Effector memory CD4-positive, alpha-beta T cell (primary cell): ENCODE data around the gene NGRN.

ENCODE experiments used
- DNase-seq, 3 donors: peaks; one replicate each; pipeline ENCODE4 v3.0.0-alpha.2; 2020
- H3K27ac ChIP-seq: 2 replicates; pipeline ENCODE4 v1.7.0; 2013; ENCODE audit warnings: mild to moderate bottlenecking, low read length, moderate library complexity; ENCODE audit not compliant: insufficient read depth, poor library complexity, severe bottlenecking
- H3K27me3 ChIP-seq: replicated peaks from 2 replicates; pipeline ENCODE4 v1.7.0; 2013; ENCODE audit warnings: mild to moderate bottlenecking, low read length; ENCODE audit not compliant: insufficient read depth, control insufficient read depth, poor library complexity, severe bottlenecking
- H3K36me3 ChIP-seq: 2 replicates; pipeline ENCODE4 v1.7.0; 2013; ENCODE audit warnings: mild to moderate bottlenecking, low read length, moderate library complexity; ENCODE audit not compliant: control insufficient read depth, insufficient read depth
- H3K4me1 ChIP-seq: 2 replicates; pipeline ENCODE4 v1.7.0; 2013; ENCODE audit warnings: low read length, mild to moderate bottlenecking; ENCODE audit not compliant: control insufficient read depth, insufficient read depth, poor library complexity, severe bottlenecking
- H3K4me3 ChIP-seq: 2 replicates; pipeline ENCODE4 v1.7.0; 2013; ENCODE audit warnings: low read length, low read depth, mild to moderate bottlenecking; ENCODE audit not compliant: insufficient read depth, poor library complexity, severe bottlenecking
- H3K9me3 ChIP-seq: 2 replicates; pipeline ENCODE4 v1.7.0; 2013; ENCODE audit warnings: mild to moderate bottlenecking, low read length, moderate library complexity; ENCODE audit not compliant: control insufficient read depth
- total RNA-seq, 3 donors: gene quantifications; one replicate each; lab custom pipeline; 2026; lab: John Stamatoyannopoulos, UW

NGRN gene
- 17.1 to 25.6 (median 19.0) reads per million in 3 donors for total RNA-seq

GRCh38 chr15:90265271-90266060 is at the start of gene NGRN:
Gene NGRN (plus strand): TSS chr15:90265672. CDS start chr15:90265713, 41 bp downstream.
- Histone ChIP-seq H3K4me3 (peak within 1 kb of the TSS; percentile 71), H3K4me1 (peaks cover 39% of the 10 kb centered on the region), H3K27ac (peak within 1 kb of the TSS; percentile 96), H3K9me3 (no peaks in the 10 kb centered on the region), H3K36me3 (peaks cover 10% of the 10 kb centered on the region), H3K27me3 (no peaks in the 10 kb centered on the region)
- peak; percentile 80 to 85 (median 84) for DNase-seq

GRCh38 chr15:90217671-90218394 is 47.6 kb upstream of the NGRN start:
- Histone ChIP-seq H3K36me3 (no peaks in the 10 kb centered on the region), H3K9me3 (no peaks in the 10 kb centered on the region), H3K4me3 (no peak overlapping the region), H3K27me3 (no peaks in the 10 kb centered on the region), H3K4me1 (no peaks in the 10 kb centered on the region), H3K27ac (no peak overlapping the region)
- no peak for DNase-seq

GRCh38 chr15:90219421-90220141 is 45.9 kb upstream of the NGRN start:
- DNase-seq, result peak; percentile 11 to 27 (median 18)

GRCh38 chr15:90221246-90221900 is 44.1 kb upstream of the NGRN start:
- H3K27me3 ChIP-seq, result no peaks in the 10 kb centered on the region
- H3K4me3 ChIP-seq, result no peak overlapping the region
- H3K27ac ChIP-seq, result no peak overlapping the region
- H3K9me3 ChIP-seq, result no peaks in the 10 kb centered on the region
- peaks cover 15% of the 10 kb centered on the region for H3K36me3 ChIP-seq
- DNase-seq, result no peak
- H3K4me1 ChIP-seq, result no peaks in the 10 kb centered on the region

More at GRCh38 chr15:90219421-90220141, 45.9 kb upstream of the NGRN start:
- Histone ChIP-seq H3K36me3 (peaks cover 1% of the 10 kb centered on the region), H3K27ac (no peak overlapping the region), H3K4me3 (no peak overlapping the region), H3K9me3 (no peaks in the 10 kb centered on the region), H3K4me1 (no peaks in the 10 kb centered on the region), H3K27me3 (no peaks in the 10 kb centered on the region)

GRCh38 chr15:90222547-90222946 is 42.9 kb upstream of the NGRN start:
- Histone ChIP-seq H3K4me3 (no peak overlapping the region), H3K9me3 (no peaks in the 10 kb centered on the region), H3K27ac (no peak overlapping the region), H3K4me1 (no peaks in the 10 kb centered on the region), H3K36me3 (peaks cover 17% of the 10 kb centered on the region), H3K27me3 (no peaks in the 10 kb centered on the region)
- no peak for DNase-seq

- no peaks in the 10 kb centered on the region for H3K27me3 ChIP-seq
- H3K27ac ChIP-seq, result no peak overlapping the region
- H3K9me3 ChIP-seq, result no peaks in the 10 kb centered on the region
- DNase-seq, result no peak
- no peaks in the 10 kb centered on the region for H3K4me1 ChIP-seq
- no peak overlapping the region for H3K4me3 ChIP-seq
- H3K36me3 ChIP-seq, result peaks cover 27% of the 10 kb centered on the region
Observed at GRCh38 chr15:90223441-90224165, 41.9 kb upstream of the NGRN start.

GRCh38 chr15:90225047-90225446 is 40.4 kb upstream of the NGRN start:
- Histone ChIP-seq H3K4me3 (no peak overlapping the region), H3K36me3 (peaks cover 40% of the 10 kb centered on the region)

GRCh38 chr15:90225504-90226234 is 39.8 kb upstream of the NGRN start:
- Histone ChIP-seq H3K4me3 (no peak overlapping the region), H3K27me3 (no peaks in the 10 kb centered on the region), H3K36me3 (peaks cover 41% of the 10 kb centered on the region), H3K9me3 (no peaks in the 10 kb centered on the region), H3K27ac (no peak overlapping the region), H3K4me1 (peaks cover 12% of the 10 kb centered on the region)
- DNase-seq, result no peak

More at GRCh38 chr15:90225047-90225446, 40.4 kb upstream of the NGRN start:
- H3K27ac ChIP-seq, result no peak overlapping the region
- no peaks in the 10 kb centered on the region for H3K27me3 ChIP-seq
- H3K9me3 ChIP-seq, result no peaks in the 10 kb centered on the region
- peaks cover 6% of the 10 kb centered on the region for H3K4me1 ChIP-seq
- DNase-seq, result no peak
